HG03103 (cell line): ENCODE results near the gene WDR4.
"Not testable (repeated sequence)": the region's sequence is repeated elsewhere in the genome, so short reads cannot be mapped to it uniquely, and the experiment has no call there.

Experiments used
- ATAC-seq: cut with Tn5 transposase; IDR thresholded peaks from one replicate; pipeline ENCODE4 v1.9.1; 2021; ENCODE audit warnings: low read depth; ENCODE audit not compliant: unreplicated experiment

Gene WDR4

DNA sequence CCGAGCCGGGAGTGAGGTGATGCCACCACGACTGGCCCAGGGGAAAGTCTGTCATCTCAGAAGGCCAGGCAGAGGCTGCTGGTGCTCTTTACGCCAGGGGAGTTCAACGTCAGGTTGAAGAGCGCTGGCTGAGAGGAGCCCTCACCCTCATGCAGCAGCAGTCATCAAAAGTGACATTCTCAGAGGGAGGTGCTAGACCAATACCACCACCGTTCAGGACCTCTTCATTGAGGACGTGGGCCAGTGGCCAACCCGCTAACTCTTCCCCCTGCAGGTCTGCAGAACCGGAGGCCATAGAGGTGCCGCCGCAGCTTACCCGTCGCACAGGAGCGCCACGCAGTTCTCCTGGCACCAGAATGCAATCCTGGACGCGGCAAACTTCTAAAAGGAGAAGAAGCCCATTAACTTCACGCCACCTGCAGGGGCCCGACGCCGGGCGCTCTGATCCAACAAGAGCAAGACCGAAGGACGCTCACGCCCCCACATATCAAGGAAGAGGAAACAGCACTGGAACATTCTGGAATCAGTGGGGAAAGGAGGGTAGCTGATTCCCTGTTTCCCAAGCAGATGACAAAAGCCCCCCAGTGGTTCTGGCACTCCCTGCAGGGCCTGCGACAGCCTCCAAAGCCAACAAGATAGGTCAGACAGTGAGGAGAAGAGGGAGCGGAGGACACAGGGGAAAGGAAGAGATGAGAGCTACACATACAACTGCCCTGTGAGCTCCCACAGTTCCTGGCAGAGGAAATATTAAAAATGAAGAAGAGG lies 24.9 kb downstream of the WDR4 start:
- no peak for ATAC-seq

DNA sequence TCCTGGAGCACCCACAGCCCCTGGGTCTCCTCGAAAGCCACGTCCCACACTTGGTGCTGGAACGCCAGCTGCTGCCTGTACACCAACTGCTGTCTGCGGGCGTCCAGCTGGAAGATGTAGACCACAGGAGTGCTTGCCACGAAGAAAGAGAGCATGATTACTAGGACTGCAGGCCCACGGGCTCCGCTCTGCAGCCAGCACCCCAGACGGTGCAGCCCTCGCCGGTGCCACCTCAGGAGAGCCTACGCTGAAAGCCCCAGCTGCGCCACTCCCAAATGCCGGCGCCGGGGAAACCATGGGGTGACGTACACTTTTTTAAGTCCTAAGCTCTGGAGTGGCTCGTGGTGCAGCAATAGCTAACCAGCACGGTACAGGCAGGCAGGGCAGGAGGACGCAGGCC lies 25.7 kb downstream of the WDR4 start:
- ATAC-seq = no peak

DNA sequence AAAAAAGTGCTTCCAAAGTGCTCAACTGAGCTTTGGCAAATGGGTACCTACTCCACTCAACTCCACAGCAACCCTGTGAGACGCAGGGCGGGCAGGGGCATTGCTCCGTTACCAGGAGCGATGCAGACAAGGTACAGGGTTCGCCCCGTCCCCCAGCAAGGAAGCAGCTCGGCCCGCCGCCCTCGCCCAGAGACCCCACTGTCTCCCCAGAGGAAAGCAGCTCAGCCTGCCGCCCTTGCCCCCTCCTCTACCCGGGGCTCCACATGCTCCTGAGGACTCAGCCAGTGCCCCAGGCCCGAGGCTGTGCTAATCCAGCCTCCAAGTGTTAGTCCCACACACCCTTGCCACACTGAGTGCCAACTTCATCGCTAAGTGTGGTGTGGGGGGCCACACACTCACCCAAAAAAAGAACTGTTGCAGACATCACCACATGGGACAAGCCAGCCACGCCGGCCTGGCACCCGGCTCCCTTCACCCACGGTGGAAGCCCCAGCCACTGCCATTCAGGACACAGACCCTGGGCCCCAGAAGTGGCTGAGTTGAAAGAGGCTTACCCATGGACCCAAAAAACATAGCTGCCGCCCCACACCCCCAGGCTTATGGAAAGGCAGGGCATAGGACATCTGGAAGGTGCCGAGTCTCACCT lies 26.3 kb downstream of the WDR4 start:
- ATAC-seq = no peak

DNA sequence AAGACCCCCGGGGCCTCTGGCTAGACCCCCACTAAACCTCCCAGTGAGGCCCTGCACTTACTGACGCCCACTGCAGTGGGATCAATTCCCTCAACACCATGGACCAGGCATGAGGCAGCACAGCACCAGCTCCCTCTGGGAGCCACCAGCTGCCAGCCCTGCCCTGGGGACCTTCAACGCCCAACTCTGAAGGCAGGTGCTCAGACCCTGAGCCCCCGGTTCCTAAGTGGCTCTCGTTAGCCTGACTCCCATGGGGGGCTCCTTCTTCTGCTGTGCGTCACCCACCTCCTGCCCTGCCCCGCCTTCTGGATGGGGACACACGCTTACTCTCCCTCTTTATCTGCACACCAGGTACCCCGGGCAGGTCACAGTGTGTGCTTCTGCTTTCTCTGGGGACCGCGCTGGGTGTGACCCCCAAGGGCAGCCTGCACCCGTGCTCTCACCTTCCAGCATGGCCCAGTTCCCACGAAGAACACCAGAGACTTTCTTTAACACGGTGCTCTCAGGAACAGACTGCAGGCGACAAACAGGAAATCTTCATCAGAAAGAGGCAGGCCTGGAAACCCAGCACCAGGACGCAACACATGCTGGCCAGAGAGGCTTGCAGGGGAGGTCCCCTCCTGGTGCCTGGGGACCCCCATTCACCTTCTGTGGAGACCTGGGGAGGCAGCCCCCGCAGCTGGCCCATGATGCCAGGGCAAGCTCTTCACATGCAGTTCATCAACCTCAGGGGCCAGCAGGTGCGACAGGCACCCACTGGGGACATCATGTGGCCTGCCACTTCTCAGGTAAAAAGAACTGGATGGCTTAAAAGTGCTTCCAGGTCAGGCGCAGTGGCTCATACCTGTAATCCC lies 27.3 kb downstream of the WDR4 start:
- ATAC-seq = no peak

DNA sequence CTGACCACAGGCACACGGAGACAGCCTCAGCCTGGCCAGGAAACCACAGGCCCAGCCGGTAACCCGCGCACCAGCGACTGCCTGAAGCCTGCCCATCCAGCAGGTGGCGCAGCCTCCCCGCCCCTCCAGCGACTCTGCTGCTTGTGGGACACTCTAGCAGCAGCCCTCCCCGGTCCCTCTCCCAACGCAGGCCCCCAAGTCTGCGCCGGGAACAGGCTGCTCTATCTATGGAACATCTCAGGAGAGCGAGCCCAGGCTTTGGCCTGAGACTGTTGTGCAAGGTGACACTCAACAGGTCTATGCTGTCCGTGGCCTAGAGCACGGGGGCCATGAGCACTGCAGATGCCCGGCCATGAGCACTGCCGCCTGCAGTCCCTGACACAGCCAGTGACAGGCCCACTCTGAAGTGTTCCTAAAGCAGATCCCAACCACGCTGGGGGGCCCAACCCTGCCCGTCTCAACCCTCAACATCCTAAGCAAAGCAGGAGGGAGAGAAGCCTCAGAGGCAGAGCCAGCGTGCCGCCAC lies 28.4 kb downstream of the WDR4 start:
- ATAC-seq = no peak

DNA sequence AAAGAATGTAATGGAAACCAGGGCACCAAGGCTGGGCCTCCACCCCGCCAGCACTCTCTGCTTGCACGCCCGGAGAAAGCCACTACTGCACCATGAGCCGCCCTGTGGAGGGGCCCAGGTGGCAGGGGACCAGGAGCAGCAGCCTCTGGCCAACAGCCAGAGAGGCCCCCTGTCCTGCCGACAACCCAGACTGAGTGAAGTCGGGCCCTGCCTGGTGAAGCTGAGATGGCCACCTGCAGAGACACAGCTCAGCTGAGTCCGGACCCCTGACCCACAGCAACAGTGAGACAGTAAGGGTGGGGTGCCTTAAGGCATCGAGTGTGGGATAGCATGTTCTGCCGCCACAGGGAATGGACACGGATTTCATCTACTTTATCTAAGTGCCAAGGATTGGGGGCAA lies 28.9 kb downstream of the WDR4 start:
- ATAC-seq = no peak

DNA sequence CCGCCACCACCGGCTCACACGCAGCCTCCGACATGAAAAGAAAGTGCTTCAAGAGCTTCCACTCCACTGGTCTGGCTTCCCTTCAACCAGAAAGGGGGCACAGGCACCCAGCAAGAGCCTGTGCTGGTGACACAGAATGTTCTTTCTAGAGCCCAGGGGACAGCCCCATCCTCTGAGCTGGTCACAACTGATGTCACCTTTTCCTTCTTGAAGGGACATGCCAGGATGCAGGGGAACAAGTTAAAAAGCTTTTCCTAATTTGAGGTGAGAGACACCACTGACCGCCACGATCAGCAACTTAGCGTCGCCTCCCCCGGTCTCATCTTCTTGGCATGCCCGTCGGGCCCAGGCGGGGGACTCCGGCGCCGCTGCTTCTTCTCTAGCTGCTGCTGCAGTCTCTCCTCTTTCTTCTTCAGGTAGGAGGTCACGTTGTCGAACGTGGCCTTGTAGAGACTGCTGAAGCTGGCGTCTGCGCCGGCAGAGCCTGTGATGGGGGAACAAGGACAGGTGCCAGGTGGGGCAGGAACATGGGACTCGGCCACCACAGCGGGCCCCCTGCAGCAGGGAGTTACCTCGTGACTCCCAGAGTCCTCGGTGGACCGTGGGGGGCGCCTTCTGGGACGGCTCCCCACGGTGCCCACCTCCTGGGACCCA lies 29.5 kb downstream of the WDR4 start:
- no peak for ATAC-seq

DNA sequence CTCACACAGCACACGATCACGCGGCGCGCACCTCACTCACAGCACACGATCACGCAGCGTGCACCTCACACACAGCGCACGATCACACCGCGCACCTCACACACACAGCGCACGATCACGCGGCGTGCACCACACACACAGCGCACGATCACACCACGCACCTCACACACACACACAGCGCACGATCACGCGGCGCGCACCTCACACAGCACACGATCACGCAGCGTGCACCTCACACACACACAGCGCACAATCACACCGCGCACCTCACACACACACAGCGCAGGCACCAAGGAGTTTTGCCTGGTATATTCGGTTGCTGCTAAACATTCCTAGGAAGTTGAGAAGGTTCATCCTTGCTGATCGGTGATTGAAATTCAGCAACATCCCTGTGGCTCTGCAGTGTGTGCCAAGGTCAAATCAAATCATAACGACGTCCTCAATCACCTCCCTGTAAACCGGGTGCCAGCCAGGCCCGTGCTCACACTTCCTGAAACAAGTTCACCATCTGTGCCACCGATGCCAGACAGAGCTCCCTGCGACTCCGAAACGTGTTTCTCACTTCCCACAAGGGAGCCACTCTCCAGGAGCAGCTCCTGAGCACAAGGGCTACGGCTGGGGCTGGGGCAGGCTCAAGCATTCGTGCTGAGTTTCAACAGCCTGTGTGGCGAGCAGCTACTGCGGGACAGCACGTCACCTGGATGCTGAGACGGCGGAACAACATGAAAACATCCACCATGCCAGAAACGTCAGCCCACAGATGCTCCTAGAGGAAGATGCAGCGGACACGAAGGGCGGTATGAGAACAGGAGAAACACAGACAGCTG lies 30.2 kb downstream of the WDR4 start:
- ATAC-seq = no peak

DNA sequence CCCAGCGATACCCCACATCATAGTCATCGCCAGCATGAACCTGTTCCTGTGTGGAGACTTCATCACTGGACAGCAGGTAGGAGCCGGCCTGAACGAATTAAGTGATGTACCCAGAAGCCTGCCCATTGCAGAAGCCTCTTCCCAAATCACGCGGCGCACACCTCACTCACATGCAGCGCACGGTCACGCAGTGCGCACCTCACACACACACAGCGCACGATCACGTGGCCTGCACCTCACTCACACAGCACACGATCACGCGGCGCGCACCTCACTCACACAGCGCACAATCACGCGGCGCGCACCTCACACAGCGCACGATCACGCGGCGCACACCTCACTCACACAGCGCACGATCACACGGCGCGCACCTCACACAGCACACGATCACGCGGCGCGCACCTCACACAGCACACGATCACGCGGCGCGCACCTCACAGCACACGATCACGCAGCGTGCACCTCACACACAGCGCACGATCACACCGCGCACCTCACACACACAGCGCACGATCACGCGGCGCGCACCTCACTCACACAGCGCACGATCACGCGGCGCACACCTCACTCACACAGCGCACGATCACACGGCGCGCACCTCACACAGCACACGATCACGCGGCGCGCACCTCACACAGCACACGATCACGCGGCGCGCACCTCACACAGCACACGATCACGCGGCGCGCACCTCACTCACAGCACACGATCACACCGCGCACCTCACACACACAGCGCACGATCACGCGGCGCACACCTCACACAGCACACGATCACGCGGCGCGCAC lies 31.0 kb downstream of the WDR4 start:
- not testable (repeated sequence) for ATAC-seq

DNA sequence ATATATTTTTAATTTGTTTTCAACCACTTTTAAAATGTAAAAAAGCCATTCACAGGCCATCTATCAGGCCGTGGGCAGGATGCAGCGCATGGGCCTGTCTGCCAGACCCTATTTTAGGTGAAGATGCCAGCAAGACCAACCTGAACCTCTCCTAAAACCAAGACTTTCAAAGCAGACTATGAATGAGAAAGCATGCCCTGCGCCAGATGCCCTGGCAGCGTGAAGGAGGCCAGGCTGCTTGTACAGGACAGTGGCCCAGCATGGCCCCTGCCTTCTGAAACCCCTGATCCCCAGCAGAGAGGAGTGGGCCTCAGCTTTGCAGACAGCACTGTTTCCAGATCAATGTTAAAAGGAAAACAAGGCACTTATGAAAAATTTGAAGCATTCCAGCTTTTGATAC lies 31.6 kb downstream of the WDR4 start:
- no peak for ATAC-seq

DNA sequence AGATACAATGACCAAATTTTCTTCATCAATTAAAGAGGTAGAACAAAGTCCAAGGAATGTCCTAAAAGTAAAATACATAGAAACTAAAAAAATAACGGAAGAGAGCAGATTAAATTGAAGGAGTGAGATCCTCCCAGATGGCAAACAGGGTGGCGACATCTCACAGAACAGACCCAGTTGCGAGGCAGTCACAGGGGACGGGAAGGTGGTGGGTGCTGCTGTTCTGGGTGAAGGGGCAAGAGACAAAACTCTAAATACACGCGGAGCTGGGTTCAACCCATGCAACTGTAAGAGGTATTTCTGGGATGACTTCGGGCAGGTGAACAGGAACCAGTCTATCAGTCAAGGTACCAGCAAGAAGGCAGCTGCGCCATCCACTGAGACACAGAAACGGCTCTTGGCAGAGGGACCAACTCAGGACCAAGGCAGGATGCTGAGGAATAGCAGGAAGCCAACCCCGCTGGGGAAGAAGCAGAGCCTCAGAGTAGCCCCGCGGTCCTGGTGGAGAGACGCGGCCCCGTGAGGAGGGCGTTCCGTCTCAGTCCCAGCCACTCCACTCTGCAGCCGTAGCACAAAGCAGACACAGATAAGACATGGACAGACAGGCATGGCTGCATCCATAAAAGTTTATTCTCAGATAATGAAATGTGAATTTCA lies 32.2 kb downstream of the WDR4 start:
- no peak for ATAC-seq

DNA sequence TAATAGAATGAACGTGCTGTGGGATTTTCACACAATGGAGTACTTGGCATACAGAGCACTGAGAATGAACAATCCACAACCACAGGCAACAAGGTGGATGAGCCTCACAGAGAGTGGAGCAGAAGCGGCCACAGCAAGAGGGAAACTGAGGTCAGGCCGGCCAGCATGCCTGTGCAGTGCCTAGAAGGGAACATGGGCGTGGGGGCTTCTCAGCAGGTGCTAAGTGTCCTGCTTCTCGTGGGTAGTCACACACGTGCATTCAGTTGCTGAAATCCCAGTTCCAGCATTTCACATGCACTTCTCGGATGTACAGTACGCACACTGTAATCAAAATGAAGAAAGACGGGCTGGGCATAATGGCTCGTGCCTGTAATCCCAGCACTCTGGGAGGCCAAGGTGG lies 33.1 kb downstream of the WDR4 start:
- no peak for ATAC-seq

DNA sequence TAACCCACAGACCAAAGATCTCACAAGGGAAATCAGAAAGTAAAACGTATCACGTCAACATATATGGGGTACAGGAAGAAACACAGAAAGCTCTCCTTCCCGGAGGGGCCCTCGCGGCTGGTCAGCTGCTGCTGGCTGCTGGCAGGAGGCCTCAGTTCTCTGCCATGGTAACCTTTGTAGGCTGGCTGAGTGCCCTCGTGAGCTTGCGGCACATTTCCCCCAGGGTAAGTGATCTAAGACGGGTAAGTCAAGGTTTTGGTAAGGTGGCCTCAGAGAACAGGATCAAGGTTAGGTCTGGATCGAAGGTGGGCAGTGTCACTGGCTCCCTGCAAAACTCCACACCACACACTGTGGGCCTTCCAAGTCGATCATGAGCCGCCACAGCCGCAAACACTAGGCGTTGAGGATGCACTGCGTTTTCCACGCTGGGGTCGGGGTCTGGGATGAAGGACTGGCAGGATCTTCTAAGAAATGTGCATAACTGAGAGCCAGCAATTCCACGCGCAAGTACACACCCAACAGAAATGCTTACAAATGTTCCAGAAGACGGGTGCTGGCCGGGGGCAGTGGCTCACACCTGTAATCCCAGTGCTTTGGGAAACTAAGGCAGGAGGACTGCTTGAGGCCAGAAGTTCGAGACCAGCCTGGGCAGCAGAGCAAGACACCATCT lies 33.9 kb downstream of the WDR4 start:
- ATAC-seq = no peak

DNA sequence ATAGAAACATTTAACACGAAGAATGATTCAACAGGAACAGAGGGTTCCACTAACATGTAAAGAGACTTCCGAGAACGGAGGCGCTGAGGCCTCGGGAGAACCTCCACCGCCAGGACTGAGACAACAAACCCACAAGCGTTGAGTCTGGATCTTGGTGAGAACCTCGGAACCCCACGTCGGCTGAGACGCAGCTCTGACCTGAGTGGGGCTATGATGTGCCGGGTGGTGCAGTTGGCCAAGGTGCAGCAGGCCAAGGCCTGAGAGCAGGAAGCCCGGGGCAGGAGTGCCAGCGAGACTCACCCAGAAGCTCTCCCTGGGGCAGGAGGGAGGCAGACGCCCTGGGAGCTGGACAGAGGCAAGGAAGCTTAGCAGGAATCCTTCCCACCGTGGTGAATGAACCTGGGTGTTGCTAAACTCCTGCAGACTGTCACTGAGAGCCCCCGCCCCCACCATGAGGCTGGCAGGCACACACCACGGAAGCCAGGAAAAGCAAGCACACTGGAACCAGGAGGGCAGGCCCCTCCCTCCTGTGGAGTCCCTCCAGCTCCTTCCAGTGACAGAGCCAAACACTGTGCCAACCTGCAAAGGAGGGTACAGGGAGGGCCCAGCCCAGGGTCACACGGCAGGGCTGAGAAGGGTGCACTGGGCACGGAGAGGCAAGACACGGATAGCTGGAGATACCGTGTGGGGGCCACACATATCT lies 34.8 kb downstream of the WDR4 start:
- ATAC-seq = no peak

DNA sequence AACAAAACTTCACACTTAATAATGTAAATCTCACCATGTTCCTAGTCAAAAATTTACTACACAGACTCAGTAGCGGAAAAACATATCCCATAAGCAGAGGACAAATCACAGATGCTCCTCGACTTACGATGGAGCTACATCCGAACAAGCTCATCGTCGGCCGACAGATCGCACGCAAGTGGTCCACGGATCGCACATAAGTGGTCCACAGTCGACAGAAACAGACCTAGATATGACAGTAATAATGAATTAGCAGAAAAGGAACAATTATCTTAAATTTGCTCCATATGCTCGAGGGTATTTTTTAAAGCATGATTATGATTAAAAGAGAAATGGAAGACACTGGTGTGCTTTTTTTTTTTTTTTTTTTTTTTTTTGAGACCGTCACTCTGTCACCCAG lies 36.3 kb downstream of the WDR4 start:
- no peak for ATAC-seq

DNA sequence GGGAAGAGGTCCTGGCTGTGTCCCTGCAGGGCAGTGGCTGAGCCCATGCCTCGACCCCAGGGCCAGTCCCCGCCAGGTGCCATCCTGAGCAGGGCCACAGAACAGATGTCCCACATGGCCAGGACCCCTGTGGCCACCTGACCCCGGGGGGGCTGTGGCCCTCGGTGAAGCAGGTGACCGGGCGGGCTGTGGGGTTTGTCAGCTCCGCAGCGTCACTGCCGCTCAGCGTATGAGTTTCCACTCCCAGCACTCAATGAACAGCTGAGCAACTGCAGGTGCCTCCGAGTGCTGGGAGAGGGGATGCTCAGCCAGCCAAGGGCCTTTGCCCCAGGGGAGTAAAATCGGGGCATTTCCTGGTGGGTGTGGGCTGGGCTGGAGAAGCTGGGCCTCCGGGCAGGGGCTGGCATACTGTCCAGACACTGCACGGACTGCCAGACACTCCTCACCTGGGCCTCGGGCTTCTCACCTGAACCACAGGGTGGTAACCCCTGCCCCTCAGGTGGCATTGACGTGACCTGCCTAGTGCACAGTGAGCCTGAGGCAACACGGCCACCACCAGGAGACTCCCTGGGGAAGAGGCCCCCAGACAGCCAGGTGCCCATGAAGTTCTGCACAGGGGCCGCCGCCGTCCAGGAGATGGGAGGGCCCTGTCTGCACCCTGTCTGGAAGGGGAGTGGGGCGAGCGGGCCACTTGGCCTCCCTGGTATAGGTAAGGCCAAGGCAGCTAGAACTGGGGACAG lies 37.3 kb downstream of the WDR4 start:
- not testable (repeated sequence) for ATAC-seq
